NCI-H526 treated with DMSO at 0.1 percent for 48 hours (cell line): Measurements from ENCODE around the gene ARID2.

Experiments
- DNase-seq: peaks from one replicate; lab custom pipeline; 2025; lab: John Stamatoyannopoulos, UW

The ARID2 gene

DNA sequence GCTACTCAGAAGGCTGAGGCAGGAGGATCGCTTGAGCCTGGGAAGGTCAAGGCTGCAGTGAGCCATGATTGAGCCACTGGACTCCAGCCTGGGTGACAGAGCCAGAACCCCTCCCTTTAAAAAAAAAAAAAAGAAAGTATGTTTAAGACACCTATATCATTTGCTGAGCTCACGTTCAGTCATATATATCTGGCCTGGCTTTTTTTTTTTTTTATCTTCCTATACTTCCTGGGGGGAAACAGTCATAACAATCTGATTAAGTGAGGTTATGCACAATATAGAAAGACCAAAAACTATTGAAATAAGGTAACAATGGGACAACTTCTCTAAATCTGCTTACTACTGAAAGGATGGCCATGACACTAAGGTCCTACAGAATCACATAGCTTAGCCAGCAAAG, 9.4 kb upstream of the ARID2 start:
- no peak for DNase-seq

DNA sequence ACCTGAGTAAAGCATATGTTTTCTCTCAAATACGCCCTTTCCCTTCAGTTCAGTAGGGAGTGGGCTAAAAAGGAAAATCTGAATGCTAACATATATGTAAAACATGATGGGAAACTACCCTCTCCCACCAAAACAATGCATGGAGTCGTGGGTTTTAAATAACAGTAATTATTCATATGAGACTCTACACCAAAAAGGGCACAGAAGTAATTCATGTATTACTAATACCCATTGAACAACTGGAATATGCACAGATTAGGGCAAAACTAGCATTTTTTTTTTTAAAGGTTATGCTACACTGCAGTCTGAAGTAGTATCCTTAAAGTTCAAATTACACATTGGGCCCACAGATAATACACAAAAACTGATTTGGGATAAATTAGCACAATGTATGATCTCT, 8.1 kb upstream of the ARID2 start:
- no peak for DNase-seq

DNA sequence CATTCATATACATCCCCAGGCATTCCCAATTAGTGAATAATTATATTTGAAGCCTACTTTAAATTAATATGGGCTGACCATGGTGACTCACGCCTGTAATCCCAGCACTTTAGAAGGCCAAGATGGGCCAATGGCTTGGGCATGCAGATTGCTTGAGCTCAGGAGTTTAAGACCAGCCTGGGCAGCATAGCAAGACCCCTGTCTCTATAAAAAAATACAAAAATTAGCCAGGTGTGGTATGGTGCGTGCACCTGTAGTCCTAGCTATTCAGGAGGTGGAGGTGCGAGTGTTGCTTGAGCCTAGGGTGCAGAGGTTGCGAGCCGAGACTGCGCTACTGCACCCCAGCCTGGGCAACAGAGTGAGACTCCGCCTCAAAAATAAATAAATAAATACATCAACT, 7.6 kb upstream of the ARID2 start:
- no peak for DNase-seq

DNA sequence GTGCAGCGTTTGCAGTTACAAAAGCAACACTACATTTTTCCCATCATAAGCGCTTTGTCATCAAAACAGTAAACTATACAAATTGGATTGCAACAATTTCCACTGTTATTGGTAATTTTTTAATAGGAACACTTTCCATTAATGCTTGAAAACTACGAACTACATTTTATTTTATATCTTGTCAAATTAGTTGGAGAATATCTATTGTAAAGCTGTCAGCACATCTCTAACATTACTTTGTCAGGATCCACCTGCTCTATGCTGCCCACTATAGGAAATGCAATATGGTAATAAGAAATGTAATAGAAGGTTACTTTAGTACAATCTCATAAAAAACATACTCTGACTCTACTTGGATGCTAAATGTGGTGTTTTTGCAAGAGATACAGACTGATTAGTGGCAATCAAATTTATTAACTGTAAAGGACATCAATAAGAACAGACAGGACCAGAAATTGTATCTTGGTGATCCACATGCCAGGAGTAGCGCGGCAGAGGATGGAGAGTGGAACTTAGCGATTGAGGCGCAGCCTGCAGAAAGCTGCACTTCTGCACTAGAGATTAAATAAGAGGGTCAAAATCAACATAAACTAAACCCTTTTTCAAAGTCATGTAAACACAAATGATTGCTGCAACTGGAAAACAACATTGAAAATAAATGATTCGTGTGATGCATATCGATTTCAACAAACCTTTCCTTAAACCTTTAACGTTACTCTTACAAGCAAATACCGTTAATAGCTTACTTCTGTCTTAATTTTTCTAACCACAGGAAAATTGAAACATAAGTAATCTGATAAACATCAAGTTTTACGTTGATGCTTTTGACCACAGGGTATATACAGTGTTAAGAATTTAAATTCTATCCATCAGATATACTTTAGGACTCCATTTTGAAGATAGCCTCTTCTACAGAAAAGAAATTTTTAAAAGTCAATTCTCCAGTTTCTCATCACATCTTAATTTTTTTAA, 3.6 kb upstream of the ARID2 start:
- DNase-seq: peak; percentile 64

DNA sequence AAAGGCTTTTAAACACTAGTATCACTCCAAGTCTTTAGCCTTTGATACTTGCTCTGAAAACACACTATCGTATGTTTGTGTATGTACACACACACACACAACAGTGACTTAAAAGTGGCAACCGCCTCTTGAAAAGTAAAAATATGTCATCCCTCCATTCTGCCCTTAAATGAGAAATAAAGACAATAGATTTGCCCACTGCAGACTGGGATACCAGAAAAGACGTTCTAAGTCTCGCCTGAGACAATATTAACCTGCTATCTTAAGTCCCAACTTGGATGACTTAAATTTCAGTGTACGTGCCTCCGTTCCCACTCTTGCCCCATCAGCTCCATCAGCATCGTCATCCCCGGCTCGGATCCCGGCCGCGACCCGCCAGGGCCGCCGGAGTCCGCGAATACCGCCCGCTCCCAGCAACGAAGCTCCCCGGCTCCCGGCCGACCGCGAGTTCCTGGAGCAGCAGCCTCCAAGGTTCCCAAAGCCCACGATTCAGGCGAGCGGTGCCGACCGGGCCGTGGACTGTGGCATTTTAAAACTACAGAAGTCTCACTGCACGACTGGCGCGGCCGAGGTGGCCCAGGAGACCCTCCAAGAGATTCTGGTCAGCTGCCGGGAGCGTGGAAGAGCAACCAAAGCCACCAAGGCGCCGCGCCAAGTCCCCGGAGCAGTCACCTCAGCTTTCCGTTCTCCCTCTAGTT, 2.8 kb upstream of the ARID2 start:
- DNase-seq: peak; percentile 57

DNA sequence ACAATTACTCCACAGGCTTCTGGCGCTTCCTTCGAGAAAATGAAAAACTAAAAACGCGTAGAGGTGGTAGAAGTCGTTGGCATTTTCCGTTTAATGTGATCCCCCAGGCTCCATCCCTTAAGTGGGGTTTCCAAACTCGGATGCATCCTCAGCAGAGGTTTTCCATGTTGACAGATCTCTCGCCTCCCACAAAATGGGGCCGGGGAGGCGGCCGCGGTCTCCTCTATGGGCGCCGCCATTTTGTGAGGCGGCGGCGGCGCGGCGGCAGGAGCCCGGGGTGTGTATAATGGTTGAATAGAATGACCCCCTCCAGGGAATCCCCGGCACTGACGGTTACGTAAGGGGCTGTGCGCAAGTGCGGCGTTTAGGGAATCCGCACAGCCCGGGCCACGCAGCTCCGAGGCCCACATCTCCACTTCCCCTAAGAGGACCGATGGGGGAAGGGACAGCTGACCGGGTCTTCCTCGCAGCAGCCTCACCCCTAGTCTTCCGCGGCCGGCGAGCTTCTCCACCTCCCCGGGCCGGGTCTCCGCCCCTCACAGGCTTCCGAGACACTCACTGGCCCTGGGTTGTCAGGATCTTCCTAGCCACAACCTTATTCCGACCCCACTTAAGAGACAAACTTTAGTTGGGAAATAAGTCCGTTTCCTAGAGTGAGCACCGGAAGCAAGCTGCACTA, 2.1 kb upstream of the ARID2 start:
- DNase-seq: peak; percentile 97

DNA sequence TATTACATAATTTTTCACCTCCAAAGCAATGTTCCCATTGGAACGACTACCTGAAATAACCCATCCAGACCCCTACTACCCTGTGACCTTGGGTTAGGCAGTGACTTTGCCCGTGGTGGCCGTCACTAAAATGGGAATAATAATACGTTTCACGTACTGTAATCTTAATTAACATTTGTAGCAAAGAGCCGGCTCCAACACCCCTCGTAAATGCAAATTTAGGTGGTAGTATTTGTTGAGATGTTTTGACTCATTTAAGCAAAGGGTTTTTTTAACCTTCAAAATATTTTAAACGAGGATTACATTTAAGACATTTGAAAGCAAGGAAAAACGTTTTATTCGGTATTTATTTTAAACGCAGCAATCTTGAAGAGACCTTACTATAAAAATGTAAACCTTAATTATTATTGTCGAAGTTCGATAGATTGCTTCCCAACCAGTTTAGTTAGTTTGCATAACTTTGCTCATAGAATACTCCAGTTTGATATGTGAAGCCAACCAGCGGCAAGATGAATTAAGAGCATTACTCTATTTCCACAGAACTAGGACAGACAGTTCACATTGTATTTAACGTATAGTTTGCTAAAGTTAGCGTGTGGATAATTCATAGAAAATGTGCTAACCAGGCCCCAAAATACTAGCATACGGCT, 1.4 kb upstream of the ARID2 start:
- DNase-seq: peak; percentile 72

DNA sequence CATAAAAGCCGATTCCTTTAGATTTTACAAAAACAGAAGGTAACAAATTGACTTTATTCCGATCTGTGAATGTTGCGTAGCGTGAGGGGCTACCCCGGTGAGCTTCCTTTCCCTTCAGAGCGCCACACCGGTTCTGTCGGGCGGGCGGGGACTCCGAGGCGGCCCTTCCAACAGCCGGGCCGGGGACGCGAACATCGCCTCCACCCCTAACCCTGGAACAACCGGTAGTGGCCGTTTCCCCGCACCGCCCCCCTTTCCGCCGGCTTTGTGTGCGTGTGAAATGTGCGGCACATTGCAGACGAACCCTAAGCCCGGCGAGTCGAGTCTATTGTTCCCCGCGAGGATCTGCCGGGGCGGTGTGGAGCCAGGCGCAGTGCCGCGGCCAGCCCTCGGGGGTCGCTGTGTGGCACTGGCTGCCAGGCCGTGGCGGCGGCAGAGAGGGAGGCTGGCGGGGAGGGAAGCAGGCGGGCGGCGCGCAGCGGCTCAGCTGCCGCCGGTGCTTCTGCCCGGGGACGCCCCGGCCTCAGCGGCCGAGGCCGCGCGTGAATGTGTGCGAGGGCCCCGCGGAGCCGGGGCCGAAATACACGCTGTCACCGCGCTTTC, 775 bp upstream of the ARID2 start:
- DNase-seq: peak; percentile 90

DNA sequence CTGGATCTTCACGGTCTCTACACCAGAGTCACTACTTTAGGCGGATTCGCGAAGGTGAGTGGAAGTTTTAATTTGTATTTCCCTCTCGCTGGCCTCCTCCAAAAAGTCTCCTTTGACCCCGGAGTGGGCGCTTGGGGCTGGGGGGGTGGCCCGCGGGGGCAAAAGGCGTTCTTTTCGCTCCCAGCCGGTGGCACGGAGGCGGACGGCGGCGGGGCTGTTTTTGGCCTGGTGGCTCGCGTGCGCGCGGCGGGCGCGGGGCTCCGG, 510 bp downstream of the ARID2 start:
- no peak for DNase-seq

DNA sequence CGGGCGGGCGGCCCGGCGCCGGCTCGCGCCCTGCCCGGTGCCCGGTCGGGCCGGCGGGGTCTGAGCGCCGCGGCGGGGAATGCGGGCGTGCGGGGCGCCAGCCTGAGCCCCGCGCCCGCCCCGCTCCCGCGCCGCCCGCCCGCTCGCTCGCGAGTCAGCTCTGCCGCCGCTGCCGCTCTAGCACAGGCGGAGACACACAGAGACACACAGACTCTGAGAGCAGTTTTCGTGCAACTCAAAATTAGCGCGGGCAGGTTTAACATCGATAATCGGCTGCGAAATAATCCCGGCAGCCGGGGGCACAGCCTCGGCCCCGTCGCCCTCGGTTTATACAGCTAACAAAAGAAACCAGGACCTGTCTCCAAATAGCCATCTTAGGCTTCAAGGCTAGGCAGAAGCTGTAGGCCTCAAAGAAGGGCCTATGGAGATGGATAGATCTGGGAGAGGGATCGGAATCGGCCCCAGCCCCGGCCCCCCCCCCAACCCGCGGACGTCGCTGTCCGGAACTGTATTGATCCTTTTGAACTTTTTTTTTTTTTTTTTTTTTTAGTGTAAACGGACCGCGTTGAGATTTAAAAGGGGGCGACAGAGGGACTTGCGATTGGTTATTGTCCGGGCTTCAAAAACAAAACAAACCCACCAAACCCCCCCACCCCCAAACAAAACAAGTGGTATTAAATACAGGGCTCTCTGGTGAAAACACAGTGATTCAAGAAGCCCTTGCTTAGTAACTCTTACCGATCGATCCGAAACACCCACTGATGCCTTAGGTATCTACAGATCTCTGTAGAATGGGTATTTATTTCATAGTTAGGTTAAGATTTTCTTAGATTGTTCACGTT, 1.1 kb downstream of the ARID2 start:
- DNase-seq: peak; percentile 67

DNA sequence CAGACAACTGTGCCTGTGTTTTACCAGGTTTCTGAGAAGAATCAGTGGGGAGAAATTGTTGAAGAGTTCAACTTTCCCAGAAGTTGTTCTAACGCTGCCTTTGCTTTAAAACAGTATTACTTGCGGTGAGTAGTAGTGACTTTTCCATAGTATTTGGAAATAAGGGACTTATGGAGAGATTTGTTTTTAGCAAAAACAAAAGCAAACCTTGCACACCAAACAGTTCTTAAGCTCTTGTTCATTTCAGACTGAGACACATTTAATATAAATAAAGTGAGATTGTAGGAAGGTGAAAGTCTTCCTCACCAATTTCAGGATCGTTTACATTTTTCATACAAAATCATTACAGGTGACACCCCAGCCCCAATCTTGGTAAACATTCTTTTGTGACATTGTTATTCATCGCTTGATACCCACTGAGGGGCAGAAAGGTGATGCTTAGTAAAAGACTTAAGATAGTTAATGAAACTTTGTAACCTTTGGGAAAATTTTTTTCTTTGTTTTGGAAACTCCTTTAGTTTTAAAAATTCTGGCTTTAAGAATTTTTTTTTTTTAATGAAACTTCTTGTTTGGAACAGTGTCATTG, 1.8 kb downstream of the ARID2 start:
- peak; percentile 54 for DNase-seq

DNA sequence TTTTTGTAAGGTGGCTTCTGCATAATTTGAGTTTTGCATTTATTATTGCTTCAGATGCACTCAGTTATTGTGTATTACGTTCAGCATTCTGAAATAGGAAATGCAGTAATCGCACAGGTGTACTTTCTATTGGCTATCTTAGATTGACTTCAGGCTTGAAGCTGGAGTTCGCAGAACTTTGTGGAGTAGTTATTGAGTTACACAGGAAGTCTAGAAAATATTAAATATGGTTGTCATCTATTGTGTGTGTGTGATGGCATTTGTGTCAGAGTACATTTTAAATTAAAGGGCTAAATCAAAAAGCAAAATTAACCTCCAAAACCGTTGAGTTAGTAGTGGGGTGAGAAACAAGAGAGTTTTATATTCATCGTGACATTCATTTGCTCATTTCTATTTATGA, 2.7 kb downstream of the ARID2 start:
- peak; percentile 34 for DNase-seq

DNA sequence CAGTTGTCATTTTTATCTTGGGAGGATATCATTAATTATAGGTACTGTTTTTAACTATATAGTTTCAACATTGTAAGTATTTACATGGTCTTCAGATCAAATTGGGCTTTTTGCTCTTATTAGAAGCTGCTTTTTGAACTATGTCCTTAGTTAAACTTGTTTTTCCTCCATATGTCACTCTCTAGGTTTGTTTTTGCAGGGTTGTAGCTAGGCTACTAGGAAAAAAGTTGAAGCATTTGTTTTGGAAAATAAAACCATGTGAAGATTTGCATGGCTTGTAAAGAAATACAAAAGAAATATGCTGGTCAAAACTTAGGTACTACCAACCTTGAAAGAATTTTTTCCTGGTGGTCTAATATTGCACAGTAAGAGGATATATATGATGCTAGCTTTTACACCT, 3.4 kb downstream of the ARID2 start:
- no peak for DNase-seq

DNA sequence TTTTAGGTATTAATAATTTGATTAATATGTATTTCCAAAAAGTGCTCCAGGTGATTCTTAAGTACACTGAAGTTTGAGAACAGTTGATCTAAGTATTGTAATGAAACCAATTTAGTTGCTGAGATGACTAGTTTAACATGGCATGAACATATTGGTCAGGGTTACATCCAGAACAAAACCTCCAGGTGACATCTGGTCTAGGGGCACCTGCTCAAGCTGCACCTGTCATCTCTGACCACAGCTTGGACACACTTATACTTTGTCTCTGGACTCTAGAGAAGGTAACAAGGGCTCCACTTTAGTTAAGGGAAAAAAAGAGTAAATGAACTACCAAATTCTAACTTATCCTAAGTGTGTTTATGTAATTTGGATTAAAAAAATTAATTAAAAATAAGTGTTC, 8.1 kb downstream of the ARID2 start:
- DNase-seq: no peak

DNA sequence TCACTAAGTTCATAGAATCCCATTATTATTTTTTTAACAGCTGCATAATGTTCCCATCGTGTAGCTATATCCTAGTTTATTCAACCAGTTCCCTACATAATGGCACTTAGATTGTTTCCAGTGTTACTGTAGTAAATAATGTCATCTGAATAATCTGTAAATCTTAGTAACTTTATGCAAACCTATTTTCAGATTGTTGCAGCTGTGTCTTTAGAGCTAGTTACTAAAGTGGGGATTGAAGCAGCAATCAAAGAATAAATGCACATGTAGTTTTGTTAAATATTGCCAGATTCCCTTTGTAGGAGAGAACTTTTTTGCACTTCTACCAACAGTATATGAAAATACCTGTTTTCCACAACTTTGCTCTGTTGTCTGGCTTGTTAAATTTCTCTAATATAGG, 13.1 kb downstream of the ARID2 start:
- no peak for DNase-seq

DNA sequence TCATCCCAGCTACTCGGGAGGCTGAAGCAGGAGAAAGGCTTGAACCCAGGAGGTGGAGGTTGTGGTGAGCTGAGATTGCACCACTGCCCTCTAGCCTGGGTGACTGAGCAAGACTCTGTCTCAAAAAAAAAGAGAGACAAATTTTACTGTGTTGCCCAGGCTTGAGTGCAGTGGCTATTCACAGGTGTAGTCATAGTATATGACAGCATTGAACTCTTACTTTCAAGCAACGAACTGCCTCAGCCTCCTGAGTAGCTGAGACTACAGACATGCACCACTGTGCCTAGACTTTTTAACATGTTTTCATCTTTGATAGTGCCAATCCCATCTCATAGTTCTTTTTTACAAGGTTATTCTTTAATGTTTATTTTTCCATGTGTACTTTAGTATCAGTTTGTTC, 13.7 kb downstream of the ARID2 start:
- DNase-seq: no peak

DNA sequence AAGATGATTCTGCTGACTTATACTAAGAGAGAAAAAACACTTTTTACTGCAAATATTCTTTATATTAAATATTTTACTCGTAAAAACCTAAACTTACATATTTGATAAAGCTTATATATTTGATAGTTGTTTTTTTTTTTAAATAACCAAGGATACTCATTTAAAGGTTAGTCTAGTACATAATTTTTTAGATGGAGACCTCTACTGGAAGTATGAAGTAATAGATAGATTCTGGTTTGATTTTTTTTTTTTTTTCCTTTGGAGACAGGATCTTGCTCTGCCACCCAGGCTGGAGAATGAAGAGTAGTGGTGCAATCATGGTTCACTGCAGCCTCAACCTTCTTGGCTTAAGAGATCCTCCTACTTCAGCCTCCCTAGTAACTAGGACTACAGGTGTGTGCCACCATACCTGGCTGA, 16.4 kb downstream of the ARID2 start:
- DNase-seq: no peak

DNA sequence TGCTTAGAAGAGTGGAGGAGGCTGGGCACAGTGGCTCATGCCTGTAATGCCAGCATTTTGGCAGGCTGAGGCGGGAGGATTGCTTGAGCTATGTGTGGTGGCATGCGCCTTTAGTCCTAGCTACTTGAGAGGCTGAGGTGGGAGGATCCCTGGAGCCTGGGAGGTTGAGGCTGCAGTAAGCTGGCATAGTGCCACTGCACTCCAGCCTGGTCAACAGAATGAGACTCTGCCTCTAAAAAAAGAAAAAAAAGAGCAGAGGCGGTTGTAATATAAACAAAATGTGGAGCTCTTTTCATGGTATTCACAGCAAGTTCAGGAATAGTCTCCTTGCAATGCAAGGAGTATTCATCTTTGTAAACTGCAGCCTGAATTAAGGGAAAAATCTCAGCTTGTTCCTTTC, 27.2 kb downstream of the ARID2 start:
- no peak for DNase-seq

DNA sequence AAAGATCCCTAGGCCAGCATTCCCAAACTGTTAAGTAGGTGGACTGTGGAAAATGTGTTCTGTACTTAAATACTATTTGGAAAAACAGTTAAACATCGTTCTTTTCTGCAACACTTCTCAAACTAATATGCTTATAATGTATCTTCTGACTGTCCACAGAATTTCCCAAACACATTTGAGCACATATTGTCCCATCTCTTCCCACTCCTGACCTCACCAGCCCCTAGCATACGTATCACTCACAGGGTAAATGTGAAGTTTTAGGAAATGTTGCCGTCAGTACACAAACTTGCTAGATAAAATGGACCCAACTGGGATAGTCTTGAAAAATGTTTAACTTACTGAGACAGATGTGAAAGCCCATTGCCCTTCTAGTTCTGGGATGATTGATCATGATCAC, 27.7 kb downstream of the ARID2 start:
- no peak for DNase-seq

DNA sequence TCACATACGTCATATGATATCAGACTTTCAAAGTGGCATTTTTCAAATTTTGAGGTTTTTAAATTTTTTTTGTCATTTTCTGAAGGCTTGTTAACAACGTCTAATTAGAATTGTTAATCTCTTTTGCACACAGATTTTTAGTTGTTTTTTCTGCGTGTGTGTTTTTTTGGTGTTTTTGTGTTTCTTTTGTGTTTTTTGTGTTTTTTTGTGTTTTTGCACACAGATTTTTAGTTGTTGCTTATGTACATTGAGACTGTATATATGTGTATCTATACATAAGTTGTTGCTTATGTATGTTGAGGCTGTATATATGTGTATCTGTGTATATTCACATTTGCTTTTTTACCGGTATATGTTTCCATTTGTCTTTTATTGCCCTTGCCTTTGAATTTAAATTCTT, 30.8 kb downstream of the ARID2 start:
- no peak for DNase-seq
